GM12801 (cell line): ENCODE measurements around the gene PTBP3.

Experiments
- TF ChIP-seq, protein P1 (sequence below): IDR thresholded peaks from one replicate; pipeline ENCODE4 v1.5.1; 2011; ENCODE audit warnings: control low read depth; ENCODE audit not compliant: insufficient read length; ENCODE audit errors: extremely low read depth

PTBP3 gene, protein sequence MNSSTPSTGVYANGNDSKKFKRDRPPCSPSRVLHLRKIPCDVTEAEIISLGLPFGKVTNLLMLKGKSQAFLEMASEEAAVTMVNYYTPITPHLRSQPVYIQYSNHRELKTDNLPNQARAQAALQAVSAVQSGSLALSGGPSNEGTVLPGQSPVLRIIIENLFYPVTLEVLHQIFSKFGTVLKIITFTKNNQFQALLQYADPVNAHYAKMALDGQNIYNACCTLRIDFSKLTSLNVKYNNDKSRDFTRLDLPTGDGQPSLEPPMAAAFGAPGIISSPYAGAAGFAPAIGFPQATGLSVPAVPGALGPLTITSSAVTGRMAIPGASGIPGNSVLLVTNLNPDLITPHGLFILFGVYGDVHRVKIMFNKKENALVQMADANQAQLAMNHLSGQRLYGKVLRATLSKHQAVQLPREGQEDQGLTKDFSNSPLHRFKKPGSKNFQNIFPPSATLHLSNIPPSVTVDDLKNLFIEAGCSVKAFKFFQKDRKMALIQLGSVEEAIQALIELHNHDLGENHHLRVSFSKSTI

DNA sequence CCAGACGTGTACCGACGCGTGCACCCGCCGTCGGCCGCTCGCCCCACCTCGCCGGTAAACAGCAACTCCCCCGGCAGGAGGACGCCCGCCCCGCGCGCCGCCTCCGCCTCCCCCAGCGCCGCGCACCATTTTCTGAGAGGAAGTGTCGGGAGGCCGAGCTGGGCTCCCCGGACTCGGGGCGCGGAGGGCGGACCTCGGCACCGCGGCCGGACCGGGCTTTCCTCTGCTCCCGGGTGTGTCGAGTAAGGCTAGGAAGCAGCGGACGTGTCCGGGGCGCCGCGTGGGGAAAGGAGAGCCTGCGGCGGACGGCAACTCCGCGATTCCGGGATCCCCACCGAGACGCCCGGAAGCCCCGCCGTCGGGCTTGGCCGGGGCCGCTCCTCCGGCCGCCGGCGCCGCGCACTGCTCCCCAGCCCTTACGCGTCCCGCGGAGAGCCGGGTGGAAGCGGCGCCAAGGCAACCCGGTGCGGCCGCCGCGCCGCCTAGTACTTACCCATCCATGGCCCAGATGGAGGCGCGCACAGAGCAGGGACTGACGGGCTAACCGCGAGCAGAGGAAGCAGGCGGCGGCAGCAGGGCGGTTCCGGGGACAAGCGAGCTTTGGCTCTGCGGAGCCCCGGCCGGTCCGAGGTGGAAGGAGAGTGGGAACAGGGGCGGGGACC lies at the start of gene PTBP3:
PTBP3 (minus strand) TSS at position 643 of the 662 bp plus-strand sequence. CDS start 35,754 bp downstream, outside the sequence.
- TF ChIP-seq, protein P1, sequence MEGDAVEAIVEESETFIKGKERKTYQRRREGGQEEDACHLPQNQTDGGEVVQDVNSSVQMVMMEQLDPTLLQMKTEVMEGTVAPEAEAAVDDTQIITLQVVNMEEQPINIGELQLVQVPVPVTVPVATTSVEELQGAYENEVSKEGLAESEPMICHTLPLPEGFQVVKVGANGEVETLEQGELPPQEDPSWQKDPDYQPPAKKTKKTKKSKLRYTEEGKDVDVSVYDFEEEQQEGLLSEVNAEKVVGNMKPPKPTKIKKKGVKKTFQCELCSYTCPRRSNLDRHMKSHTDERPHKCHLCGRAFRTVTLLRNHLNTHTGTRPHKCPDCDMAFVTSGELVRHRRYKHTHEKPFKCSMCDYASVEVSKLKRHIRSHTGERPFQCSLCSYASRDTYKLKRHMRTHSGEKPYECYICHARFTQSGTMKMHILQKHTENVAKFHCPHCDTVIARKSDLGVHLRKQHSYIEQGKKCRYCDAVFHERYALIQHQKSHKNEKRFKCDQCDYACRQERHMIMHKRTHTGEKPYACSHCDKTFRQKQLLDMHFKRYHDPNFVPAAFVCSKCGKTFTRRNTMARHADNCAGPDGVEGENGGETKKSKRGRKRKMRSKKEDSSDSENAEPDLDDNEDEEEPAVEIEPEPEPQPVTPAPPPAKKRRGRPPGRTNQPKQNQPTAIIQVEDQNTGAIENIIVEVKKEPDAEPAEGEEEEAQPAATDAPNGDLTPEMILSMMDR = no peak

DNA sequence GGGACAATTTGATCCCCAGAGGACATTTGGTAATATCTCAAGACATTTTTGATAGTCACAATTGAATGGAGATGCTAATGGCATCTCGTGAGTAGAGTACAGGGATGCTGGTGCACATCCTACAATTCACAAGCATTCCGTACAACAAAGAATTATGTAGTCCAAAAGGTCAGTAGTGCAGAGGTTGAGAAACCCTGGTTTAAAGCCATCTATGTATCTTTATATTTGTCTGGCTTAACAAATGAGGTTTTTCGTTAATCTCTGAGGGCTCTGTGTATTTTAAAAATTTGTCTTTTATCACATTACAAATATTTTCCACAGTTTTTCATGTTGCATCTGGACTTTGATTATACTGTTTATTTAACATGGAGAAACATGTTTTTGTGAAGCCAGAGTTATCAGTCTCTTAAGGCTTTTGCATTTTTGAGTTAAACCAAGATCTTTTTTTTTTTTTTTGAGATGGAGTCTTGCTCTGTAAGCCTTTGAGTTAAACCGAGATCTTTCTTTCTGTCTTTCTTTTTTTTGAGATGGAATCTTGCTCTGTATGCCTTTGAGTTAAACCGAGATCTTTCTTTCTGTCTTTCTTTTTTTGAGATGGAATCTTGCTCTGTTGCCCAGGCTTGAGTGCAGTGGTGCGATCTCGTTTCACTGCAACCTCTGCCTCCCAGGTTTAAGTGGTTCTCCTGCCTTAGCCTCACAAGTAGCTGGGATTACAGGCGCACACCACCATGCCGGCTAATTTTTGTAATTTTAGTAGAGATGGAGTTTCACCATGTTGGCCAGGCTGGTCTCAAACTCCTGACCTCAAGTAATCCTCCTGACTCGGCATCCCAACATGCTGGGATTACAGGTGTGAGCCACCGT lies 49.3 kb upstream of the PTBP3 start:
- TF ChIP-seq, protein P1 = no peak

DNA sequence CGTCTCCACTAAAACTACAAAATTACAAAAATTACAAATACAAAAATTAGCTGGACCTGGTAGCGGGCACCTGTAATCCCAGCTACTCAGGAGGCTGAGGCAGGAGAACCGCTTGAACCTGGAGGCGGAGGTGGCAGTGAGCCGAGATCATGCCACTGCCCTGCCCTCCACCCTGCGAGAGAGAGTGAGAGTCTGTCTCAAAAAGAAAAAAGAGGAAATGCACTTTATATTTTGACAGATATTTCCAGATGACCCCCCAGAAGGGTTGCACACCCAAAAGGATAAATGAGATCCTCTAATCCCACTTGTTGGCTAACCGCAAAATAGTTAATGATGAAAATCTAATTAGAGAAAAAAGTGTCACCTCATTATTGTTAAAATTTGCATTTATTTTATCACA lies 48.6 kb upstream of the PTBP3 start:
- TF ChIP-seq, protein P1 = no peak

DNA sequence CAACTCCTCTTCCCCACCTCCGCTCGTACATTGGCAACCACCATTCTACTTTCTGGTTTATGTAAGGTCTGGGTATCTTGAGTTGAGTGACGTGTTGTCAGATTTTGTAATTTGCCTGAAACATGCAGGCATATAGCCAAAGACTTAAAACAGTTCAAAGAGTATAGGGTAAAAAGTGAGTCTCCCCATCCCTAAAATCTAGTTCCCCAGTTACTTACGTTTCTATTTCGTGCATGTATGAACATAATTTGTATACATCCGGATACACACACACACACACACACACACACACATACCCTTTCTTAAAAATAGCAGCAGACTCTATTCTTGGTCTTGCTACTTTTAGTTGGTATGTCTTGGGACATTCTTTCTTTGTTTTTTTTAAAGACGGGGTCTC lies 47.4 kb upstream of the PTBP3 start:
- TF ChIP-seq, protein P1 = no peak

DNA sequence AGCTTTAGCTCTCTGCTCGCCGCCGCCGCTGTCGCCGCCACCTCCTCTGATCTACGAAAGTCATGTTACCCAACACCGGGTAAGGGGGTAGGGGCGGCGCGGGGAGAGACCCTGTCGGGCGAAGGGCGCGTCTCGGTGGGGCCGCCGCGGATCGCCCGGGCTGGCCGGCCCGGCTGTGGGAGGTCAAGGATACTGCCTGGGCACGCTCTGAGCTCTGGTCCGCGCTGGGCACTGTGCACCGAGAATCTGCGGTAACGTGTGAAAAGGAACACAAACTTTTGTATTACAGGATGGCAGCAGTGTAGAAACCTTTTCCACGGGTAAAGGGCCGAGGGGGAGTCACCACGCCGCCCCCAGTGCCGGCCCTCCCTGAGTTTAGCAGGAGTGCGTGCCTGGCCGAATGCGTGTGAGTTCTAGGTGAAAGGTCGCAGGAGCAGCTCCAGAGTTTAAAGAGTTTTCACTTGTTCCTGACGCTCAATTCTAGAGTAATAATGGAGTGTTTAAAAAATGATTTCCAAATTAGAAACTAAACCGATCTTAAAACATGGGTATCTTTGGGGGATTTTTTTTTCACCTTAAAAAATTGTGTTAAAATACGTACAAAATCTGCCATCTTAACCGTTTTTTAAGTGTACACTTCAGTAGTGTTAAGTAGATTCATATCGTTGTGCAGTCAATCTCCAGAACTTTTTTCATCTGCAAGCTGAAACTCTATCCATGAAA lies 46.8 kb upstream of the PTBP3 start, which contains the start of gene HSDL2:
HSDL2 (plus strand) TSS at position 7 of the 723 bp plus-strand sequence; CDS start at position 63, 56 bp downstream.
- TF ChIP-seq, protein P1 = no peak

DNA sequence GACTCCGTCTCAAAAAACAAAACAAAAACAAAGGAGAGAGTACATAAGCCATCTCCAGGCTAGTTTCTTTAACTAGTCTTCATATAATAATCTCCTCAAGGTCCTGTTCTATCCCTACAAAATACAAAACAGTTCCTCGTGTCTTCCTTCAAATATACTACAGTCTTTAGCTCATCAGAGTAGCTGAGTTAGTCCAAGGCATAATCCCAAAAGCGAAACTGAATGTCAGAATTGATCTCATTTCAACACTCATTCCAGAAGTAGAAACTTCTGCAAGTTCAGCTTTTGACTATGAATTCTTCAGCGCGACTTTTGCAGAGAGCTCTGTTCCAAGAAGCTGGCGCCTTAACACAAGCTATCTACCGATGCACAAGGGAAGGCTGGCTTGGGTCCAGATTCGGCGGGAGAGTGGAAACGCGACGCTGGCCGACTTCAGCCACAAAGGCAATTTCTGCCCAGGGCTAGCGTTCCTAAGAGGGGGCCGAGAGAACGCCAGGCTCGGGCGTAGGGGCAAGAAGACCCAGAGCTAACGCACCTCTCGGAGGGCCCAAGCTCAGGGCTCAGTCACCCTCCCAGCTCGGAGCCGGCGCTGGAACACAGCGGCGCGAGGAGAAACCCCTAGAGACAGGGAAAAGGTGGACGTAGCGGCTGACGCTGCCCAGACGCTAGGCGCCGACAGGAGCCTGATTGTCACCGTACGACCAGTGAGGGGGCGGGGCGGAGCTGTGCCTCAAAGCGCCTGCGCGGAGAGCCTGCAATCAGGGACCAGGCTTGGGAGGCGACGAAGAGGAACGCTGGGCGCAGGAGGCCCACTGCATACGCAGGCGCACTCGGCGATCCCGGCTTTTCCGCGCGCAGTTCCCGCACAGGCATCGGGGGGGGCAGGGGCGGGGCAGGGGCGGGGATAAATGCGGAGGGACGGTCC lies 46.0 kb upstream of the PTBP3 start:
- TF ChIP-seq, protein P1 = no peak
